PC-9 (cell line): ENCODE results near the gene IGFBP1. TPM values are rescaled to one million over a fixed set of nuclear protein-coding genes. Genes with fewer than 3 reads are reported as not detected.

Experiments used
- BruUV-seq: library from RNA; stranded (reverse); fragments of 400-500 nt; replicated peaks from 2 replicates; lab custom pipeline; 2021; lab: Mats Ljungman, UMichigan
- CTCF ChIA-PET: fragments of 300-600 bp; sonication (Branson Sonifier 250); formaldehyde crosslinking; loops from one replicate; lab custom pipeline; 2022; ENCODE audit warnings: antibody characterized with exemption; lab: Charles Lee
- POLR2A ChIA-PET: fragments of 300-600 bp; sonication (Branson Sonifier 250); formaldehyde crosslinking; loops from one replicate; lab custom pipeline; 2022; ENCODE audit warnings: antibody characterized with exemption; ENCODE audit not compliant: unreplicated experiment; lab: Charles Lee
- DNase-seq, 2 experiments: peaks; one replicate each; pipeline versions ENCODE4 v3.0.0 to v3.0.0-alpha.2; 2015 to 2022; ENCODE audit warnings: mixed read lengths in 1 of 2
- H2AFZ ChIP-seq: fragments of 200-600 bp; sonication (generic); 2 replicates; pipeline ENCODE4 v1.8.1; 2017; ENCODE audit warnings: antibody characterized with exemption
- H3F3A ChIP-seq: fragments of 200-600 bp; sonication (generic); 2 replicates; pipeline ENCODE4 v1.8.1; 2017; ENCODE audit warnings: antibody characterized with exemption, mild to moderate bottlenecking, low read depth; ENCODE audit not compliant: insufficient read depth
- H3K27ac ChIP-seq: fragments of 200-600 bp; sonication (generic); 2 replicates; pipeline ENCODE4 v1.6.1; 2016; ENCODE audit warnings: mixed run types
- H3K27me3 ChIP-seq: fragments of 200-600 bp; sonication (generic); 2 replicates; pipeline ENCODE4 v1.6.1; 2016; ENCODE audit warnings: low read depth, mixed run types; ENCODE audit not compliant: insufficient read depth
- H3K36me3 ChIP-seq: fragments of 200-600 bp; sonication (generic); 2 replicates; pipeline ENCODE4 v1.6.1; 2016; ENCODE audit warnings: low read depth, mixed run types
- H3K4me1 ChIP-seq: fragments of 200-600 bp; sonication (generic); replicated peaks from 2 replicates; pipeline ENCODE4 v1.6.1; 2016; ENCODE audit warnings: mixed run types; ENCODE audit not compliant: insufficient read depth
- H3K4me2 ChIP-seq: fragments of 200-600 bp; sonication (generic); 2 replicates; pipeline ENCODE4 v1.6.1; 2017; ENCODE audit warnings: mixed run types
- H3K4me3 ChIP-seq: fragments of 200-600 bp; sonication (generic); 2 replicates; pipeline ENCODE4 v1.6.1; 2016; ENCODE audit warnings: mixed run types
- H3K79me2 ChIP-seq: fragments of 200-600 bp; sonication (generic); 2 replicates; pipeline ENCODE4 v1.6.1; 2017; ENCODE audit warnings: low read depth, mixed run types
- H3K9me2 ChIP-seq: fragments of 200-600 bp; sonication (generic); 2 replicates; pipeline ENCODE4 v1.8.1; 2017; ENCODE audit warnings: mild to moderate bottlenecking; ENCODE audit not compliant: insufficient read depth
- H3K9me3 ChIP-seq: fragments of 200-600 bp; sonication (generic); 2 replicates; pipeline ENCODE4 v1.8.1; 2016; ENCODE audit warnings: low read depth; ENCODE audit not compliant: insufficient read depth
- H4K20me1 ChIP-seq: fragments of 200-600 bp; sonication (generic); 2 replicates; pipeline ENCODE4 v1.8.1; 2017; ENCODE audit not compliant: insufficient read depth
- EZH2 ChIP-seq: fragments of 200-600 bp; sonication (generic); IDR thresholded peaks from 2 replicates; pipeline ENCODE4 v1.8.0; 2017; ENCODE audit warnings: antibody characterized with exemption, low read depth
- intact Hi-C: fragments of 100-400 bp; cut with micrococcal nuclease; formaldehyde crosslinking; loops from one replicate; pipeline ENCODE4 v1.10.0; 2022; ENCODE audit not compliant: unreplicated experiment
- total RNA-seq: library from RNA; stranded (reverse); gene quantifications from 2 replicates; pipeline ENCODE4 v1.2.3, GENCODE V29; 2021
- TF ChIP-seq, protein P1 (sequence below): fragments of 200-600 bp; sonication (generic); conservative IDR thresholded peaks from 2 replicates; pipeline ENCODE4 v1.6.1; 2017; ENCODE audit warnings: mixed run types, antibody characterized with exemption, mild to moderate bottlenecking, moderate library complexity

The IGFBP1 gene
- total RNA-seq, 1 experiment from 2014 or later: 0.92 TPM

DNA sequence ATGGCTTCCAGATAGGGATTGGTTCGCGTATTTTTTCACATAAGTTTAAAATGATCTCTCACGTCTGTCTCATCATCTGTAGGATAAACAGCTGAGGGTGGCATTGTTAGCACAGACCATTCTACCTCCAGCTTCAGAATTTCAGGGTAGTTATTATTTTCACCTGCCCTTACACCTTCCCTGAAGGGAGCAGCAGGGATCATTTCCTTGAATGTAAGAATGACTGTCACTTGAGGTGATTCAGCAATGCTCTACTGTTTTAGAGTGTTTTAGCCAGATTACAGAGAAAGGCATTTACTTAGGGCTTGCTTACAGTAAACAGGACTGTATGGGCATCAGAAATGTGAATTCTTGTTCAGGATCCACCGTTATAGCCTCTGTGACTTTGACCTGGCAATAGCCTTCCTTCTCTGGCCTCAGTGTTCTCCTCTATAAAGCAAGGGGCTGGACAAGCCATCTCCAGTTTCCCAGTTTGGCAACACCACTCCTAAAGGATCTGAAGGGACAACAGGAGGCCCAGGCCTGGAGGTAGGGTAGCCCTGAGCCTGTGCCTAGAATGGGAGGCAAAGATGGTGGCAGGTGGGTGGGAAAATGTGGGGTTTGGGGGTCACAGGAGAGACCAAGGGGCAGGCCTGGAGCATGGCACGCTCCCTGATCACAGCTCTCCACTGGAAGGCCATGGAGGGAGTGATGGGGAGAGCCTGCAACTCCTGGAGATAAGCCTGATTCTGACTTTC is 1.2 kb upstream of the IGFBP1 start:
- Histone ChIP-seq H2AFZ (peak overlapping the region; percentile 84; the same call in 1 of the 2 replicates), H3K79me2 (peaks cover 17% of the 10 kb centered on the region), H3K4me3 (peak overlapping the region; percentile 73; the same call in 1 of the 2 replicates), H3F3A (peaks cover 36% of the 10 kb centered on the region), H3K27ac (peak overlapping the region; percentile 87), H3K4me2 (peak overlapping the region; percentile 92), H3K9me2 (no peaks in the 10 kb centered on the region), H3K27me3 (no peaks in the 10 kb centered on the region), H3K4me1 (peaks cover 59% of the 10 kb centered on the region), H3K9me3 (no peaks in the 10 kb centered on the region), H4K20me1 (no peaks in the 10 kb centered on the region), H3K36me3 (no peaks in the 10 kb centered on the region)
- ChIA-PET POLR2A (interaction anchor here (0.7 kb wide), 2 partner anchors 90 to 118 kb away, joined by 3 read pairs; no protein-coding TSS in a partner anchor), CTCF (interaction anchor here (0.5 kb wide), 1 partner anchor 1207 kb away, joined by 3 read pairs; no protein-coding TSS in a partner anchor)
- intact Hi-C loops: no loop called here
- peak in 1 of 2 experiments; percentile 71 for DNase-seq
- TF ChIP-seq, protein P1, sequence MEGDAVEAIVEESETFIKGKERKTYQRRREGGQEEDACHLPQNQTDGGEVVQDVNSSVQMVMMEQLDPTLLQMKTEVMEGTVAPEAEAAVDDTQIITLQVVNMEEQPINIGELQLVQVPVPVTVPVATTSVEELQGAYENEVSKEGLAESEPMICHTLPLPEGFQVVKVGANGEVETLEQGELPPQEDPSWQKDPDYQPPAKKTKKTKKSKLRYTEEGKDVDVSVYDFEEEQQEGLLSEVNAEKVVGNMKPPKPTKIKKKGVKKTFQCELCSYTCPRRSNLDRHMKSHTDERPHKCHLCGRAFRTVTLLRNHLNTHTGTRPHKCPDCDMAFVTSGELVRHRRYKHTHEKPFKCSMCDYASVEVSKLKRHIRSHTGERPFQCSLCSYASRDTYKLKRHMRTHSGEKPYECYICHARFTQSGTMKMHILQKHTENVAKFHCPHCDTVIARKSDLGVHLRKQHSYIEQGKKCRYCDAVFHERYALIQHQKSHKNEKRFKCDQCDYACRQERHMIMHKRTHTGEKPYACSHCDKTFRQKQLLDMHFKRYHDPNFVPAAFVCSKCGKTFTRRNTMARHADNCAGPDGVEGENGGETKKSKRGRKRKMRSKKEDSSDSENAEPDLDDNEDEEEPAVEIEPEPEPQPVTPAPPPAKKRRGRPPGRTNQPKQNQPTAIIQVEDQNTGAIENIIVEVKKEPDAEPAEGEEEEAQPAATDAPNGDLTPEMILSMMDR: no peak
- TF ChIP-seq EZH2: no peak
- BruUV-seq: no TSS peak

DNA sequence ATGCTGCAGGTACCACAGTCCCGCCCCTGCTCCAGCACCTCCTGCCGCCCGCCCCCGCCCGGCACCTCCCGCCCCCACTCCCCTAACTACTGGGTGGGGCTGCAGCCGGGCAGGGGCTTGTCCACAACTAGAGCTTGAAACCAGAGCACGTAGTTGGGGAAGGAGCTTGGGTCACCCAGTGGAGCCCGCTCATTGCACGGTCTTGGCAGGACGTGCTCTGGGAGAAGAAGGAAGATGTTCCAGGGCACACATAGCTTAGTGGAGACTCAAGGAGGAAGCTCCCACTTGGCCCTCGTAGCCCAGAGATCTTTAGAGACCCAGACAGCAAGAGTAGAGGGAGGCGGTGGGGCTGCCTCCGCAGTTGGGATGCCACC is 692 bp downstream of the IGFBP1 start:
- Histone ChIP-seq H3K9me2 (no peaks in the 10 kb centered on the region), H3K27ac (no peak overlapping the region), H3K36me3 (no peaks in the 10 kb centered on the region), H3K27me3 (no peaks in the 10 kb centered on the region), H3F3A (peaks cover 33% of the 10 kb centered on the region), H3K4me3 (peak overlapping the region; percentile 73), H3K79me2 (peaks cover 17% of the 10 kb centered on the region), H4K20me1 (no peaks in the 10 kb centered on the region), H3K4me1 (peaks cover 50% of the 10 kb centered on the region), H3K4me2 (peak overlapping the region; percentile 92), H2AFZ (peak overlapping the region; percentile 84), H3K9me3 (no peaks in the 10 kb centered on the region)
- CTCF ChIA-PET: interaction anchor here (0.5 to 0.6 kb wide), 2 partner anchors 29 to 263 kb away, joined by 3 to 7 read pairs; no protein-coding TSS in a partner anchor
- TF ChIP-seq EZH2: no peak
- TF ChIP-seq, protein P1: no peak
- intact Hi-C loops: no loop called here
- POLR2A ChIA-PET: interaction anchor here (0.6 kb wide), 2 partner anchors 119 to 1014 kb away, joined by 3 to 6 read pairs; no protein-coding TSS in a partner anchor
- no TSS peak for BruUV-seq
- DNase-seq: peak in 1 of 2 experiments; percentile 45

GRCh38 chr7:45889367-45890067 is 1.2 kb downstream of the IGFBP1 start:
- H4K20me1 ChIP-seq: no peaks in the 10 kb centered on the region
- peaks cover 45% of the 10 kb centered on the region for H3K4me1 ChIP-seq
- no peaks in the 10 kb centered on the region for H3K9me2 ChIP-seq
- H3K4me3 ChIP-seq: peak overlapping the region; percentile 73; the same call in 1 of the 2 replicates
- ChIA-PET CTCF (interaction anchor here (0.5 to 0.6 kb wide), 2 partner anchors 28 to 701 kb away, joined by 3 to 4 read pairs; no protein-coding TSS in a partner anchor), POLR2A (interaction anchor here (0.6 kb wide), 2 partner anchors 120 to 1013 kb away, joined by 3 to 6 read pairs; no protein-coding TSS in a partner anchor)
- peak overlapping the region; percentile 92 for H3K4me2 ChIP-seq
- H2AFZ ChIP-seq: peak overlapping the region; percentile 84
- TSS peak; percentile 54 for BruUV-seq
- H3K36me3 ChIP-seq: no peaks in the 10 kb centered on the region
- DNase-seq: peak in 1 of 2 experiments; percentile 38
- H3K27me3 ChIP-seq: no peaks in the 10 kb centered on the region
- TF ChIP-seq, protein P1: no peak
- TF ChIP-seq EZH2: no peak
- H3K79me2 ChIP-seq: peaks cover 17% of the 10 kb centered on the region
- H3F3A ChIP-seq: peaks cover 27% of the 10 kb centered on the region
- no peak overlapping the region for H3K27ac ChIP-seq
- no peaks in the 10 kb centered on the region for H3K9me3 ChIP-seq
- intact Hi-C loops: loop anchor here (2.0 to 5.0 kb wide), 2 partner anchors 33 to 1363 kb away; no protein-coding TSS in a partner anchor
